OCI-LY1 (cell line): ENCODE measurements around the gene CARD10.

Experiments
- H2AFZ ChIP-seq: fragments of 200-600 bp; sonication (generic), shearing (Covaris generic); 2 replicates; pipeline ENCODE4 v1.6.0; 2014; ENCODE audit warnings: antibody characterized with exemption, mild to moderate bottlenecking, low read length
- H3F3A ChIP-seq: fragments of 200-600 bp; sonication (generic), shearing (Covaris generic); 2 replicates; pipeline ENCODE4 v1.6.0; 2014; ENCODE audit warnings: mild to moderate bottlenecking, antibody characterized with exemption, low read length, moderate library complexity; ENCODE audit not compliant: insufficient read depth
- H3K27ac ChIP-seq: fragments of 200-600 bp; sonication (generic); 2 replicates; pipeline ENCODE4 v1.5.1; 2014; ENCODE audit warnings: low read length, mixed run types, mild to moderate bottlenecking, low read depth; ENCODE audit not compliant: poor library complexity, severe bottlenecking
- H3K27me3 ChIP-seq: fragments of 200-600 bp; sonication (generic); 2 replicates; pipeline ENCODE4 v1.6.0; 2014; ENCODE audit warnings: antibody characterized with exemption, mild to moderate bottlenecking, low read length, moderate library complexity; ENCODE audit not compliant: insufficient read depth
- H3K36me3 ChIP-seq: fragments of 200-600 bp; sonication (generic); 2 replicates; pipeline ENCODE4 v1.6.1; 2014; ENCODE audit warnings: mild to moderate bottlenecking, antibody characterized with exemption, low read length, moderate library complexity, mixed read lengths; ENCODE audit not compliant: insufficient read depth
- H3K4me1 ChIP-seq: fragments of 200-600 bp; sonication (generic); 2 replicates; pipeline ENCODE4 v1.5.1; 2014; ENCODE audit warnings: mild to moderate bottlenecking, low read length, moderate library complexity; ENCODE audit not compliant: insufficient read depth, severe bottlenecking
- H3K4me2 ChIP-seq: fragments of 200-600 bp; sonication (generic), shearing (Covaris generic); 2 replicates; pipeline ENCODE4 v1.6.1; 2014; ENCODE audit warnings: low read length
- H3K4me3 ChIP-seq: fragments of 200-600 bp; sonication (generic); 2 replicates; pipeline ENCODE4 v1.5.1; 2014; ENCODE audit warnings: low read length, low read depth, mild to moderate bottlenecking, mixed read lengths; ENCODE audit not compliant: poor library complexity, severe bottlenecking
- H3K79me2 ChIP-seq: fragments of 200-600 bp; shearing (Covaris generic); 2 replicates; pipeline ENCODE4 v1.6.1; 2016; ENCODE audit warnings: mixed run types, low read length, mixed read lengths; ENCODE audit not compliant: insufficient read depth
- H3K9ac ChIP-seq: fragments of 200-600 bp; sonication (generic), shearing (Covaris generic); 2 replicates; pipeline ENCODE4 v1.6.1; 2014; ENCODE audit warnings: mild to moderate bottlenecking, low read length, mixed read lengths
- H3K9me2 ChIP-seq: fragments of 200-600 bp; sonication (generic), shearing (Covaris generic); 2 replicates; pipeline ENCODE4 v1.6.1; 2014; ENCODE audit warnings: low read depth, mild to moderate bottlenecking, low read length, mixed read lengths
- H3K9me3 ChIP-seq: fragments of 200-600 bp; shearing (Covaris generic); 2 replicates; pipeline ENCODE4 v1.6.1; 2014; ENCODE audit warnings: low read length, mixed read lengths
- H4K20me1 ChIP-seq: fragments of 200-600 bp; sonication (generic), shearing (Covaris generic); 2 replicates; pipeline ENCODE4 v1.6.0; 2016; ENCODE audit warnings: mild to moderate bottlenecking, low read length; ENCODE audit not compliant: insufficient read depth
- EZH2 ChIP-seq: fragments of 200-600 bp; sonication (generic), shearing (Covaris generic); IDR thresholded peaks from 2 replicates; pipeline ENCODE4 v1.8.0; 2017; ENCODE audit warnings: borderline replicate concordance, mixed run types, mild to moderate bottlenecking, antibody characterized with exemption, low read length, moderate library complexity, mixed read lengths
- TF ChIP-seq, protein P1 (sequence below): fragments of 200-600 bp; sonication (generic), shearing (Covaris generic); IDR thresholded peaks from 2 replicates; pipeline ENCODE4 v1.5.1; 2017; ENCODE audit warnings: mild to moderate bottlenecking, antibody characterized with exemption, low read length, moderate library complexity, mixed read lengths

Gene CARD10

DNA sequence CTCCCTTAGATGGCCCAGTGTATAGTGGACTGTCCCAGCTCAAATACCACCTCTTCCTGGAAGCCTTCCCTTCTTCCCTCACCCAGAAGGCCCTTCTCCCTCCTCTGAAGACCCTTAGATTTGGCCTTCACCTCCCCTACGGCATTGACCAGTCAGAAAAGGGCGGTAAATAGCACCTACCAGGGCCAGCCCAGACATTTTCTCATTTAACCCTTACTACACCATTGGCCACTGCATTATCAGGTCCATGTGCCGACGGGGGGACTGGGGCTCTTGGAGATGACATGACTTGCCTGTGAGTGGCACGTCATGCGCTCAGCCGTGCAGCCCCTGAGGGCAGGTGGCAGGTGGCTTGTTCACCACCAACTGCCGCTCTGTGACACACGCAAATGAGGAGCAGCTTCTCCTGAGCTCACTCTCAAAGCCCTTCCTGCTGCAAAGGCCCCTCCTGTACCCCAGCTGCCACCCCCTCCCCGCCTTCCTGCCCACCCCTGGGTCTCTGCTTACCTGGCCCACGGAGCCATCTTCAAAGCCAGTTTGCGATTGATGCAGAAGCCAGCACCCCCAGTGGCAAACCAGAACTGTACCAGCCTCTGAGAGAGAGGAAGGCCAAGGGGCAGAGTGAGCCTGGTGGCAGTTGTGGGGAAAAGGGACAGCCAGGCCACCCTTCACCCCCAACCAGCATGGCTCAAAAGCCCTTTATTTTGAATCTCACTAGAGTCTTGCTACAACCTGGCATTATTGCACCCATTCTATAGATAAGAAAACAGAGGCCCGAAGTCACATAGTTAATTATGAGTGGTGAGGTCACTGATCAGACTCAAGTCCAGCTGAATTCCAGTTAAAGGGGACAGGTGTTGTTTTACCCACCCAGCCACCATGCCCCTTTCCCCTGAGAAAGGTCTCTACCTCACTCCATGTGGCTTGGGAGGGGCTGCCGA, 42.6 kb downstream of the CARD10 start:
- Histone ChIP-seq H3K9ac (peak overlapping the region; percentile 58; the same call in 1 of the 2 replicates), H3K4me3 (no peak overlapping the region), H3K4me2 (peak overlapping the region; percentile 46), H3K36me3 (peaks cover 91% of the 10 kb centered on the region), H3K27ac (peak overlapping the region; percentile 95), H3K4me1 (peaks cover 76% of the 10 kb centered on the region), H4K20me1 (no peaks in the 10 kb centered on the region), H3K9me3 (no peaks in the 10 kb centered on the region), H3F3A (peaks cover 8% of the 10 kb centered on the region; the same call in 1 of the 2 replicates), H2AFZ (no peak overlapping the region), H3K79me2 (peaks cover 9% of the 10 kb centered on the region), H3K9me2 (no peaks in the 10 kb centered on the region), H3K27me3 (no peaks in the 10 kb centered on the region)
- TF ChIP-seq, protein P1, sequence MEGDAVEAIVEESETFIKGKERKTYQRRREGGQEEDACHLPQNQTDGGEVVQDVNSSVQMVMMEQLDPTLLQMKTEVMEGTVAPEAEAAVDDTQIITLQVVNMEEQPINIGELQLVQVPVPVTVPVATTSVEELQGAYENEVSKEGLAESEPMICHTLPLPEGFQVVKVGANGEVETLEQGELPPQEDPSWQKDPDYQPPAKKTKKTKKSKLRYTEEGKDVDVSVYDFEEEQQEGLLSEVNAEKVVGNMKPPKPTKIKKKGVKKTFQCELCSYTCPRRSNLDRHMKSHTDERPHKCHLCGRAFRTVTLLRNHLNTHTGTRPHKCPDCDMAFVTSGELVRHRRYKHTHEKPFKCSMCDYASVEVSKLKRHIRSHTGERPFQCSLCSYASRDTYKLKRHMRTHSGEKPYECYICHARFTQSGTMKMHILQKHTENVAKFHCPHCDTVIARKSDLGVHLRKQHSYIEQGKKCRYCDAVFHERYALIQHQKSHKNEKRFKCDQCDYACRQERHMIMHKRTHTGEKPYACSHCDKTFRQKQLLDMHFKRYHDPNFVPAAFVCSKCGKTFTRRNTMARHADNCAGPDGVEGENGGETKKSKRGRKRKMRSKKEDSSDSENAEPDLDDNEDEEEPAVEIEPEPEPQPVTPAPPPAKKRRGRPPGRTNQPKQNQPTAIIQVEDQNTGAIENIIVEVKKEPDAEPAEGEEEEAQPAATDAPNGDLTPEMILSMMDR = peak; percentile 30; the same call in 1 of the 2 replicates
- TF ChIP-seq EZH2 = no peak

DNA sequence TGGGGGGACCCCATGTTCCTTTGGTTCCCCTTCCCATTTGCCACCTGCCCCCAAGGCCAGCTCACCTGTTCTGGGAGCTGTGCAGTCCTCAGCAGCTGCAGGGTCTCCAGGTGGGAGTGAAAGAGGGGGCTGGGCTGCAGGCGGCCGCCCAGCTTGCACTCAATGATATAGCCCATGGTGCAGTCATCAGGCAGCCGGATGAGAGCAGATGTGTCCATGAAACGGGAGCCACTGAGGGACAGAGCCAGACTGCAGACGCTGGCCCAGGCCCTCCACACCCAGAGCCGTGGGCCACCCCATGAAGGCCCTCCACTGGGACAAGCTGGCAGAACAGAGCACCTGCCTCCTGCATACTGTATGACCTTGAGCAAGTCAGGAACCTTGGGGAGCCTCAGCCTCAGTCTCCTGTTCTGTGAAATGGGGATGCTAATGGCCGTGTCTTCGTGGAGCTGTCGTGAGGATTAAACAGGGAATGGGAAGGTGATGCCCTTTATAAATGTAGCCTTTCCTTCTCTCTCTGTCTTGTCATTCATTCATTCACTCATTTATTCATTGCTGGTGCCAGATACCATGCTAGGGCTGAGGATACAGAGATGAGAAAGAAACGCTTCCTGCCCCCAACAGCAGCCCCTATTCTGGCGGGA, 44.6 kb downstream of the CARD10 start:
- no peak overlapping the region for H3K9ac ChIP-seq
- H3K4me1 ChIP-seq = peaks cover 56% of the 10 kb centered on the region
- no peak overlapping the region for H3K4me3 ChIP-seq
- peaks cover 8% of the 10 kb centered on the region; the same call in 1 of the 2 replicates for H3F3A ChIP-seq
- H4K20me1 ChIP-seq = no peaks in the 10 kb centered on the region
- no peak overlapping the region for H2AFZ ChIP-seq
- TF ChIP-seq, protein P1 = no peak
- TF ChIP-seq EZH2 = no peak
- no peak overlapping the region for H3K4me2 ChIP-seq
- no peaks in the 10 kb centered on the region for H3K79me2 ChIP-seq
- H3K9me3 ChIP-seq = no peaks in the 10 kb centered on the region
- H3K27ac ChIP-seq = peak overlapping the region; percentile 95
- no peaks in the 10 kb centered on the region for H3K27me3 ChIP-seq
- H3K36me3 ChIP-seq = peaks cover 90% of the 10 kb centered on the region
- H3K9me2 ChIP-seq = no peaks in the 10 kb centered on the region

DNA sequence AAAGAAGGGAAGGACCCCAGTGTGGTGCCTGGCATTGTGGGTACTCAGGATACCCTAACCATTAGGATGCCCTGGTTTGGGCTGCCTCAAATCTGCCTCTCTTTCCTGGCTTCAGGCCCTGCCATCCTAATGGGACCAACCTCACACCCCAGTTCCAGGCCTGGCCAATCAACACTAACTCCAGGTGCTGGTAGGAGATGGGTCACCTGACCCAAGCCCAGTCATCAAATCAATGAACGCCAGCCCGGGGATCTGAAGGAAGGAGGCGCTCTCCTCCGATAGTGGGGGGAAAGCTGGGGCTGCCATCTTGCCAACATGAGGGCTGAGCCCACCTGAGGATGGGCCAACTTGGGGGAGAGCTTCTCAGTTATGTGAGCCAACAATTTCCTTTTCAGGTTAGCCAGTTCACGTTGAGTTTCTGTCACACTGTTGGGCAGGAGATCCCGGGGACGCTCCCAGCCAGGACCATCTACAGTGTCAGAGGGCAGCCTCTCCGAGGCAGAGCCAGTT, 45.7 kb downstream of the CARD10 start:
- H3K36me3 ChIP-seq = peaks cover 89% of the 10 kb centered on the region
- no peak overlapping the region for H3K9ac ChIP-seq
- H3K9me3 ChIP-seq = no peaks in the 10 kb centered on the region
- peaks cover 45% of the 10 kb centered on the region for H3K4me1 ChIP-seq
- peaks cover 8% of the 10 kb centered on the region; the same call in 1 of the 2 replicates for H3F3A ChIP-seq
- H3K9me2 ChIP-seq = no peaks in the 10 kb centered on the region
- H2AFZ ChIP-seq = no peak overlapping the region
- no peaks in the 10 kb centered on the region for H3K79me2 ChIP-seq
- peak overlapping the region; percentile 86 for H3K27ac ChIP-seq
- no peak overlapping the region for H3K4me2 ChIP-seq
- TF ChIP-seq, protein P1 = no peak
- no peak for TF ChIP-seq EZH2
- H3K27me3 ChIP-seq = no peaks in the 10 kb centered on the region
- no peak overlapping the region for H3K4me3 ChIP-seq
- no peaks in the 10 kb centered on the region for H4K20me1 ChIP-seq
